C4-2B (cell line): Measurements from ENCODE around the gene COA1.

ENCODE experiments used
- H3K27ac ChIP-seq: fragments of 450-650 bp; 2 replicates; pipeline ENCODE4 v1.5.1; 2017
- ZFX ChIP-seq: fragments of 450-650 bp; IDR thresholded peaks from 2 replicates; pipeline ENCODE4 v1.6.1; 2017
- TF ChIP-seq, protein P1 (sequence below): fragments of 450-650 bp; conservative IDR thresholded peaks from 2 replicates; pipeline ENCODE4 v1.5.1; 2017; ENCODE audit warnings: mild to moderate bottlenecking

The COA1 gene

DNA sequence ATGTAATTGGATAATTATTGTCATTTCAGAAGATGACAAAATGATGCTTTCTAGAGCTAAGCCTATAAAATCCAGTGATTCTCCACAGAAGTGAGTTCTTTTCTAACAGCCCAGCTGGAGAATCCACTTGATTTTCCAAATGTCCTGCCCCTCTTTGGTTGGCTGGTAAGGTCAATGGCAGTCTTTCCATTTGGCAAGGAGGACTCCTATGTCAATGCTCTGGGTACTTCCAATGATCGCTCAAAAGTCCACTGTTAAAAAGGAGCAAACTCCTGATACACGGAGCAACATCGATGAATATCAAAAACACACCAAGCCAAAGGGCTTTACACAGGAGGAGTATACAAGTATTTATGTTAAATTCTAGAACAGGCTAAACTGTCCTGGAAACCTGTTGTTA, 88.6 kb downstream of the COA1 start:
- H3K27ac ChIP-seq, result no peak overlapping the region
- no peak for TF ChIP-seq ZFX
- TF ChIP-seq, protein P1, sequence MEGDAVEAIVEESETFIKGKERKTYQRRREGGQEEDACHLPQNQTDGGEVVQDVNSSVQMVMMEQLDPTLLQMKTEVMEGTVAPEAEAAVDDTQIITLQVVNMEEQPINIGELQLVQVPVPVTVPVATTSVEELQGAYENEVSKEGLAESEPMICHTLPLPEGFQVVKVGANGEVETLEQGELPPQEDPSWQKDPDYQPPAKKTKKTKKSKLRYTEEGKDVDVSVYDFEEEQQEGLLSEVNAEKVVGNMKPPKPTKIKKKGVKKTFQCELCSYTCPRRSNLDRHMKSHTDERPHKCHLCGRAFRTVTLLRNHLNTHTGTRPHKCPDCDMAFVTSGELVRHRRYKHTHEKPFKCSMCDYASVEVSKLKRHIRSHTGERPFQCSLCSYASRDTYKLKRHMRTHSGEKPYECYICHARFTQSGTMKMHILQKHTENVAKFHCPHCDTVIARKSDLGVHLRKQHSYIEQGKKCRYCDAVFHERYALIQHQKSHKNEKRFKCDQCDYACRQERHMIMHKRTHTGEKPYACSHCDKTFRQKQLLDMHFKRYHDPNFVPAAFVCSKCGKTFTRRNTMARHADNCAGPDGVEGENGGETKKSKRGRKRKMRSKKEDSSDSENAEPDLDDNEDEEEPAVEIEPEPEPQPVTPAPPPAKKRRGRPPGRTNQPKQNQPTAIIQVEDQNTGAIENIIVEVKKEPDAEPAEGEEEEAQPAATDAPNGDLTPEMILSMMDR, result no peak

DNA sequence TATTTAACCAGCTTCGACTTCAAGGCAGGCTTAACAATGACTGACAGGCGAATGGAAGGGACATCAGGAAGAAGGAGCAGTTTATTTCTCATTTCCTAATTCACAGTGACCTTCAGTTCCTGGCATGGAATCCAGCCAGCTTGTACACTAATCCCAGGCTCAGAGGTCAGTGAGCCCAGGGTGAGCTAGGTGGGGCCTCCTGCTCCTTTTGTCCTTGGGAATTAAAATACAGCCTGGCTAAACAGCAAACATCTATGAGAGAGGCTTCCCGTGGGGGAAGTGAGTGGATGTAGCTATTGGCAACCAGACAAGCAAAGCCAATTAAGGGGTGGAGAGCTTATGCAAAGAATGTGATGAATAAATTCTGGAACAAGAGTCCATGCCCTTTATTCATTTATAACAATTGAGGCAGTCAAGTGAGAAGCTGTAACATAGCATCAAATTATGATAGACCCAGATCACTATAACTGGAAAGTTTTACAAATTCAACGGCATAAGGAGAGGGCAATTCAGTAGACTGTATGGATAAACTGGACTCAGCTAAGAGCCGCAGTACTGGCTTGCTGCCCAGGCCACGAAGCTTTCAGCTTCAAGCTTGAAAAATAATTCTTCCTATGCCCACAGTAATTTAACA, 89.3 kb downstream of the COA1 start:
- no peak overlapping the region for H3K27ac ChIP-seq
- no peak for TF ChIP-seq ZFX
- TF ChIP-seq, protein P1, result no peak

DNA sequence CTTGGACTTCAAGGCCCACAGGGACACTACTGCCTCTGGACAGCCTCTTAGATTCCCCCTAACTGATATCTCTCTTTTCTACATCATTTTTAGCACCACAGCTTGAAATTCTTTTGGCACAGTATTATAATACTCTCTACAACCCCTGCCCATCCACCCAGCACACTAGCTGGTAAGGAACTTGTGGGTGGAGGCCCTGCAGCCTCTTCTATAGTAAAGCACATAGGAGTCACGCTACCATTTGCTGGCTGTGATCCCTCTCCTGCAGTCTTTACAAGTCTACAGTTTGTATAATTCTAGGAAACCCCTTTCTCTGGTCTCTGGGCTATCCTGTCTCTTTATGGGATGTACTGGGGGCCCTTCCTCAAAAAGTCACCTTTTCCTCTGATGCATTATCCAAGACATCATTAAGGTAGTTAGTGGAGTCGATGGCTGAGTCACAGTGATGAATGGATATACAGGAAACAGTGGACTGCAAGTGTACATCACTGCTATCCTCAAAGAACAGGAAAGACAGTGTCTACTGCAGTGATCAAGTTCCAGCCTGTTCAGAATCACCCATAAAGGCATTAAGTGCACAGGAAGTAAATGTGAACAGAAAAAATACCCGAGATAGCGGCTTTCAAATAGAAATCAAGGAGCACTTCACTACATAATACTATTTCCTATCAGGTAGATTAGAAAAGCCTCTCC, 92.1 kb downstream of the COA1 start:
- no peak overlapping the region for H3K27ac ChIP-seq
- TF ChIP-seq, protein P1, result no peak
- no peak for TF ChIP-seq ZFX

DNA sequence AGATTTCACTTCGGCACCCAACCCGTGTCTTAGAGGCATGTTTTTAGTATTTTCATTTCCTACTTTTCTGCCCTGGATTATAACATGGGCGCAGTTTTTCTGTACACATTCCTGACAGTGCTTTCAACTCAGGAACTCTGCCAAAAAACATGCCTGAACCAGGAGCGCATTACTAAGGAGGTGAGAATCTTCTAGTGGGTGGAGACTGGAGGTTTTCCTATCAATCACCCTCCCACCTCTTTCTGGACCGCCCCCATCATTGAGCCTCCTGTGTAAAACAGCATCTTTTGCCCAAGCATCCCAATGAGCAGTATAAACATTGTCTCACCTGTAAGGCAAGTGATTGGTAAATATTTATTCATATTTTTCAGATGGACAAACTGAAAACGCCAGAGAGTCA, 93.2 kb downstream of the COA1 start:
- TF ChIP-seq, protein P1, result no peak
- no peak for TF ChIP-seq ZFX
- H3K27ac ChIP-seq, result no peak overlapping the region

DNA sequence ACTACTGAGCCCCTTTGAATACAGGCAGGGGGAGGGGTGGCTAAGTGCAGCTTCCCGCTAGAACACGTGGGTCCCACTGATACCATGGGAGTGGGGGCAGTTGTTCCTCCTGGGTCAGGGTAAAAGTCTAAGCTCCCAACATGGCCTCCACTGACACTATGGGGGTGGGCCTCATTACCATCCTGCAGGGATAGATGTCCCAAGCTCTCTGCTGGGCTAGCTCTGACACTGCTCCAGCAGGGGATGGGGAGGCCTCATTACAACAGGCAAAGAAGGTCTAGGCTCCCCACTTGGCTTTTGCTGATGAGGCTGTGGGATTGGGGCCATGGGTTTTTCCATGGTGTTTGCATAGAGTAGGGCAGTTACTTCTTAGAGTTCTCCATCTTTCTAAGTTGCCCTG, 94.9 kb downstream of the COA1 start:
- no peak overlapping the region for H3K27ac ChIP-seq
- TF ChIP-seq ZFX, result no peak
- TF ChIP-seq, protein P1, result no peak

DNA sequence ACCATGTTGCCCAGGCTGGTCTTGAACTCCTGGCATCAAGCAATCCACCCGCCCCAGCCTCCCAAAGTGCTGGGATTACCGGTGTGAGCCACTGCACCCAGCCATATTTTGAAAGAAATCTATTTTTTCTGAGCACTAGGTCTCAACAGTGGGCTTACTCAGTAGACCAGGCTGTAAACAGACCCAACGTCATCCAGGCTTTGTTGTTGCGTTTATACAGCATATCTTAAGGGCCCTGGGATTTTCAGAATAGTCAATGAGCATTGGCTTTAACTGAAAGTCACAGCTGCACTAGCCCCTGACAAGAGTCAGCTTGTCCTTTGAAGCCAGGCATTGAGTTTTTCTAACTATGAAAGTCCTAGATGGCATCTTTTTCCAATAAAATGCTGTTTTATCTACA, 96.6 kb downstream of the COA1 start:
- H3K27ac ChIP-seq, result no peak overlapping the region
- TF ChIP-seq, protein P1, result no peak
- TF ChIP-seq ZFX, result no peak

DNA sequence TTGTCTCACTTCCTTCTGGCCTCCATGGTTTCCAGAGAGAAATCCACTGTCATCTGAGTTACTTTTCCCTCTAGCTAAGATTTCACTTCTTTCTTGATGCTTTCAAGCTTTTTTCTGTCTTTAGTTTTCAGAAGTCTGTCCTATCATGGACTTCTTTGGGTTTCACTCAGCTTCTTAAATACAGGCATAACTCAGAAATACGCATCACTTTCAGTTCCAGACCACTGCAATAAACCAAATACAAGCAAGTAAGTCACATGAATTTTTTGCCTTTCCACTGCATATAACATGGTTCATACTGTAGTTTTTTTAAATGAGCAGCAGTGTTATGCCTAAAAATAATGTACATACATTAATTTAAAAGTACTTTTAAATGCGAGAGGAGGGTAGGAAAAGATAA, 97.8 kb downstream of the COA1 start:
- H3K27ac ChIP-seq, result no peak overlapping the region
- no peak for TF ChIP-seq ZFX
- TF ChIP-seq, protein P1, result no peak
